HG03097 (cell line): ENCODE results near the gene DMRTB1.

Experiments
- ATAC-seq: cut with Tn5 transposase; IDR thresholded peaks from one replicate; pipeline ENCODE4 v1.9.1; 2021; ENCODE audit not compliant: unreplicated experiment, low FRiP score

The DMRTB1 gene

DNA sequence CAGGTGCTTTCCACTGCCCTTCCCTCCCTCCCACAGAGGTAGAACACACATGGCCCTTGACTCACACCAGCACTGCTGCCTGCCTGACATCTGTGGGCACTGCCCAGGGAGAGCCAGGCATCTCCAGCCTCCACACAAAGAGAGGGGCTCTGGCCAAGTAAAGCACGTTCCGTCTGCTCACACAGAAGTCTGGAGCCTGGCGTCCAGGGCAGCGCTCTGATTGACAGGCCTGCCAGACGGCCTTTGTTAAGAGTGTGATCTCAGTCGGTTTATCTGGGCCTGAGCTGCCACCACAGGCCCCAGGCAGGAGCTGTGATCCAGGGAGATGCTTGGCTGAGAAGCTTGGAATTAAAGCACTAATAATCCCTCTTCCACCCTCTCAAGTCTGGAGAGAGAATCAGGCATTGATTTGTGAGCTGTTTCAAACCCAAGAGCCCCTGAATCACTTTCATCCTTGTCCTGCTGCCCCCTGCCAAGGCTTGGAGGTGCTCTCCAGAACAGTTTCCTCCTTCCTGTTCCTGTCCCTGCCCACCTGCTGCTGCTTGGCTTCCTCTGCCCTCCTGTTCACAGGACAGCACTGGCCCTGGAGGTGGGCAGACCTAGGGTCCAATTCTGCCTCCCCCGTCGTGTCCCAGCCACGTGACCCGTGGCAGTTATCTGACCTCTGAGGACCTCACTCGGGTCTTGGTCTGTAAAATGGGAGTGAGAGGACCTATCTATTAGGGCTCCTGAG is 3.7 kb downstream of the DMRTB1 start:
- no peak for ATAC-seq

DNA sequence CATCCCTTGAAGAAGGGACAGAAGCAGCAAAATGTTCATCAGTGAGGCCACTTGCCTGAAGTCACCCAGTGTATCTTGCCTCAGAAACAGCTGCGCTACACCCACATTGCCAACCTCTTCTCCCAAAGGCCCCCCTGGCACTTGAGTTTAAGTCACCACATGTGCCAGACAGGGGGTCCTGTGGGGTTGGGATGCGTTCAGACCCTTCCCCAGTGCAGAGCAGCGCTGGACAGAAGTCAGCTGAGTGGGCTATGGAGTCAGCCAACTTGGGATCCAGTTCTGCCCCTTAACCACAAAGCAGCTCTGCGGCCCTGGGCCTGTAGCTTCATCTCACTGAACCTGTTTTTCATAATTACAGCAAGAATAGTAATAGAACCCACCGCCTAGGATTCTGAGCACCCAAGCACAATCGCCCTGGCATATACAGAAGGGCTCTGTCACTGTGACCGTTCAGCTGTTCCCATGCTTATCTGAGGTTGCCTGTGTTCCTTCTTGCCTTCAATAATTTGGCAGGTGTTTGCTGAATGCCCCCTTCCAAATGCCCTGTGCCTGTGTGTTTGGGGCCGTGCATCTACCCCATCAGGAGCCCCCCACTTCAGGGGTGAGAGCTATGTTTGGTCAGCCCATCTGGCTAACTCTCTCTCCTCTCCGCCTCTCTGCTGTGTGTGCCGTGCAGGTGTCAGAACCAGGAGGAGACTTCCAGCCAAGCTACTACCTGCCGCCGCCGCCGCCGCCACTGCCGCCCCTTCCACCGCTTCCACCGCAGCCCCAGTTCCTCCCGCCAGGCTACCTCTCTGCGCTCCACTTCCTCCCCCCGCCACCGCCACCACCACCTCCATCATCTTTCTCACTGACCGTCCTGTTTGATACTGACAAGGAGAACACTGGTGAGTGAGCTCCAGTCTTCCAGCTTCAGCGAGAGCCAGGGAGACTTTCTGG is 5.0 kb downstream of the DMRTB1 start:
- no peak for ATAC-seq

DNA sequence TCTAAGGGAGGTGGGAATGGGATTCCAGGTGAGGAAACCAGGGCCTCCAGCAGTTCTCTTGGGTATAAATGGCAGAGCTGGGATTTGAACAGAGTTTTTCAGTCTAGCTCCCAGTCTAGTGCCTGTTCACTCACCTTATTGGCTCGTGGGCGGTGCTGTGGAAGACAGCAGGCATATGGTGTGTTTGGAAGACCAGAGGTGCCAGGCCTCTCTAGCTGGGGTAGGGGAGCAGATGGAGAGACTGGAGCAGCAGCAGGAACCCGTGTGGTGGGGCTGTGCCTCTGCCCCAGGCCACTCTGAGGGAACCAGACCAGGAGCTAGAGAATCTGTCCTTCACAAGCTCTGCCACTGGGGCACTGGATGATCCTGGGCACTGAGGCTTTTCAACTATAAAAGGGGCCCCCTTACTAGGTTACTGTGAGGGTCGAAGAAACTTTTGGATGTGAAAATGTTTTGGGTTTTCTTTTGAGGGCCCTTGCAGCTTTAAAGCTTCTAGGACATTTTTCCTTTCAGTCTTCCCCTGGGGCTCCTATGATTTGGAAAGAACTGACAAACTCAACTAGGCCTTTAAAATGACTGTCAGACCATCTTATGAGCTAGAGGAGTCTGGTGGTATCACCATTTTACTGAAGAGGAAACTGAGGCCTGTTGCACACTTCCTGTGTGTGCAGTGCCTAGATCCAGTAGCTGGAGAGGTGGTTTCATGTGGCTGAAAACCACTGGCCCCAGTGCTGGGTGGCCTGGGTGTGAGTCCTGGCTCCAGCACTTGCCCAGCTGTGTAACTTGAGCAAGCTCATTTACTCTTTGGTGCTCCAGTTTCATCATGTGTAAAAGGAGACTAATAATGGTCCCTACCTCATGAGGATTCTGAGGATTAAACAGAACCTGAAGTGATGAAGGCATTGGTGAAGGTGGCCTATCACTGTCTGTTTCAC is 6.1 kb downstream of the DMRTB1 start:
- no peak for ATAC-seq

DNA sequence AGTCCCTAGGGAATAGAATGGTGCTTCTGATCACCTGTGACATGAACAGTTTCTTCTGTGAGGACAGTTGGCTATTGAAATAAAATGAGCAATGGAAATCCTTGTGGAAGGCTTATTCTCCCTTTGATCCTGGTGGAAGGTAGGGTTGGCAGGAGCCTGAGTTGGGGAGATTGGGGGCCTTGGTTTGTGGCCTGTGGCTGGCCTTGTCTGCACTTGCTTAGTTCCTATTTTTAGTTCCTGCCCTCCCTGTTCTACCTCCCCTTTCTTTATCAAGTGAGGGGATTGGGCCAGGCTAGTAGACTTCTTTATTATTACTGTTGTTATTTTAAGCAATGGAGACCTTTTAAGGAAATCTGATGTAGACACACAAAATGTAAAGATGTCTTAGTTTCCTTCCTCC is 8.2 kb downstream of the DMRTB1 start:
- ATAC-seq: no peak

DNA sequence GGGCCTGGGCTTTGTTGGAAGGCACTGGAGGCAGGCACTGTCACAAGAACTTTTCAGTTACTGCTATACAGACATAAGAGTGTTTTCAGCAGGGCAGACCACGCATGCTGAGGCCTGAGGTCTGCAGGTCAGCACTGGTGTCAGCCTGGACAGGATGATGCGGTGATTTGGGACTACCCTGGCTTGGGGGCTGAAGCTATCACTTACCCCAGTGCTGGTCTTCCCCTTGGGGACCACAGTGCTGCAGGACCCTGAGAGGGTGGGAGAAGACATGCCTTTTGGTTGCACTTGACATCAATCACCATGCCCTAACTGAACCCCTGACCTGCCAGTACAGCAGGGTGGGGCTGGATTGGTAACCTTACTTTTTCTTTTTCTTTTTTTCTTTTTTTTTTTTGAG is 9.2 kb downstream of the DMRTB1 start:
- ATAC-seq: no peak

DNA sequence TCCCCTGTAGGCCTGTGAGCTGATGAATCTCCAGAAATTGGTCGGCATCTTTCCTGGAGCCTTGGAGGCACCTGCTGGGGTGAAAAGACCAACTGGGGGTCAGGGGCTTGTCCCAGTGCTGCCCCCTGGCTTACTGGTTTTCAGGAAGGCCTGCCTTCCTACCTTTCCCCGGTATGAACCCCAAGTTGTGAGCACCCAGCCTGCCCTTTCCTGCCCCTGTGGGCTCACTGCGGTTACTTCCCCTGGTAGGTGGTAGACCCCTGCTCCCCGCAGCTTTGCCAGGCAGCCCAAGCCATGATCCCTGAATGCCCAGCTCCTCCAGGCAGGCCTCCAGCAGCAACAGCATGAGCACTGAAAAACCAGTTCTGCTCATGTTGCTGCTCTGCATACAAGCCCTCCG is 10.2 kb downstream of the DMRTB1 start:
- ATAC-seq: no peak

DNA sequence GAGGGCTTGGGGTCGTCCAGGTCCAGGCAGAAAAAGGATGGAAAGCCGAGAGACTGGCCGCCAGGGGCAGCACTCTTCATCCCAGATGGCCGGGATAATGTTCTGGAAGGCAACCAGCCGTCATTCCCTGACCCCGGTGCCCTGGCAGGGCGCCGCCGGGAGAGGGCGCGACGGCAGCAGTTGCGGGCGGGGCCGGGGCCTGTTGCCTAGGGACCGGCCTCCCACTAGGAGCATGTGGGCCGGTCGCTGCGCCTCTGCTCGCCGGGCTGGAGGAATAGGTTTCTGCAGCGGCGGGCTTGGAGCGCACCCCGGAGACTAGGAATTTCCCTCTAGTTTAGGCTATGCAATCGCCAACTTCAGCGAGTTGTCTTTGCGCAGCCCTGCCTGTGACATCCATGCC is 11.0 kb downstream of the DMRTB1 start:
- no peak for ATAC-seq

DNA sequence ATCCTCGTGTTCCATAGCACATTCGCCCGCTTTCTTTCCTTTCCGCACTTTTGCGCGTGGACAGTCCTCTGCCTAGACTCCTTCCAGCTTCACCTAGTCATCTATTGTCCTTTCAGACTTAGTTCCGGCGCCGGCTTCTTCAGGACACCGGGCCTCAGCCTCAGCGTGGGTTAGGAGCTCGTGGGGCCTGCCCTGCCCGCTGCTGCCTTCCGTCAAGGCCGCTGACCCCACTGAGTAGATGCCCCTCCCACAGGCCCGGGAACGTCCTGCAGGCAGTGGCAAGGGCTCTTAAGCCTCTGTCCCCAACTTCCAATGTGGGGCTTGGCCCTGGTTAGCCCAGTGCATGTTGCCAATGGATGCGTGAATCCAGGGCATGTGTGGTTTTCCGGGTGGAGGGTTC is 11.4 kb downstream of the DMRTB1 start:
- no peak for ATAC-seq

DNA sequence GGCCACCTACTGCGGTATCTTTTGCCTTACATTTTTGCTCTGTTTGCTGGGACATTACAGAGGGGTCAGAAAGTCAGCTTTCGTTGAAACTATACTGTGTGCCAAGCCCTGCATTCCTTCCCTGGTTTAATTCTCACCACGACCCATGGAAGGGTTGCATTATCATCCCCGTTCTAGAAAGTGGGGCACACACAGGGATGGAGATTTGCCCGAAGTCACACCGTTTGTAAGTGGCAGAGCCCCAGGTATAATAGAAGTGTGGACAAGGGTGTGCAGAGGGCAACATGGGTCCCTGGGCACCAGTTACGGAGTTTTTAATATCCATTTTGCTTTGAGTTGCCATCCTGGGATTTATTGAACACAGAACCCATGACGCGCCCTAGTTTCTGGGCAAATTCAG is 11.8 kb downstream of the DMRTB1 start:
- no peak for ATAC-seq

DNA sequence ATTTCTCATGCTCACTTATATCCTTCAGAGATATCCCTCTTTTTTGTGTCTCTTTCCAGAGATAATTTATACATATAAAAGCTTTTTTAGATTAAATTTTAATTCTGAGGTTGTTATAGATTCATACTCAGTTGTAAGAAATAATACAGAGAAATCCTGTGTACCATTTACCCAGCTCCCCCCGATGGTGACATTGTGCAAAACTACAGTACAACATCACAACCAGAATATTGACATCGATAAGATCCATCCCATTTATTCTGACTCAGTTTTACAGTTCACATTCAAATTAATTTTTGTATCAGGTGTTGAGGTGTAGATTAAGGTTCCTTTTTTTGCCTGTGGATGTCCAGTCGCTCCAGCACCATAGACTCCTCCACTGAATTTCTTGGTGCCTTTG is 14.3 kb downstream of the DMRTB1 start:
- ATAC-seq: no peak

DNA sequence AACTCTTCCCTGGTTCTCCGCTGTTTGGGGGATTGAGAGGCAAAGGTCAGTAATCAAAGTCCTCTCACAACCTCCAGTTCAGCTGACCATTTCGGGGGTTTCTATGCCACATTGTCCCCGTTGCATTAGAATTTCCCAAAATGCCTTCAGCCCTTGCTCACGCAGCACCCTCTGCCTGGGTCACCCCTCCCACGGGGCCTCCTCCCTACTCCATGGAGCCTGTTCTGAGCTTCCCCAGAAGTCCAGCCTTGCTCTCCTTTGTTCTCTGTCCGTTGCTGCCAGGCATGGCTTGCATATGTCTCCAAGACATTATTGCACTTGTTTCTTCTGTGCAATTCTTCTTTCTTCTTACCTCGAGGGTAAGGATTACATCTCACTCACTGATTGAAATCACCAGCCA is 16.5 kb downstream of the DMRTB1 start:
- ATAC-seq: no peak

DNA sequence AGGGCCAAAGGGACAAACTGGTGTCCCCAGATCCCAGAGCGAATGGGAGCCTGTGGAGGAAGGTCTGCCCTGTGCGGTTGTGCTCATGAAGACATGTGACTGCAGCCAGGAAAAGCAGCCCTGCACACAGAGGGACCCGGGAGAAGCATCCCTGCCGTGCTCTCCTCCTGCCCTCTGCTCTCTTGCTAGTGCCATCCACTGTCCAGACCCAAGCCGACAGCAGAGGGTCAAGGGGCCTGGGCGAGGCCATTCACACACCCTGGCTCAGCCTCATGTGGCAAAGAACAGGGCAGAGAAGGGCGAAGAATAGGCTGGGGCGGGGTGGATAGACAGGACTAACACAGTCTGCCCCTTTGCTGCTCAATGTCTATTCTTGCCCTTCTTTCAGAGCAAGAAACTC is 17.4 kb downstream of the DMRTB1 start:
- no peak for ATAC-seq

DNA sequence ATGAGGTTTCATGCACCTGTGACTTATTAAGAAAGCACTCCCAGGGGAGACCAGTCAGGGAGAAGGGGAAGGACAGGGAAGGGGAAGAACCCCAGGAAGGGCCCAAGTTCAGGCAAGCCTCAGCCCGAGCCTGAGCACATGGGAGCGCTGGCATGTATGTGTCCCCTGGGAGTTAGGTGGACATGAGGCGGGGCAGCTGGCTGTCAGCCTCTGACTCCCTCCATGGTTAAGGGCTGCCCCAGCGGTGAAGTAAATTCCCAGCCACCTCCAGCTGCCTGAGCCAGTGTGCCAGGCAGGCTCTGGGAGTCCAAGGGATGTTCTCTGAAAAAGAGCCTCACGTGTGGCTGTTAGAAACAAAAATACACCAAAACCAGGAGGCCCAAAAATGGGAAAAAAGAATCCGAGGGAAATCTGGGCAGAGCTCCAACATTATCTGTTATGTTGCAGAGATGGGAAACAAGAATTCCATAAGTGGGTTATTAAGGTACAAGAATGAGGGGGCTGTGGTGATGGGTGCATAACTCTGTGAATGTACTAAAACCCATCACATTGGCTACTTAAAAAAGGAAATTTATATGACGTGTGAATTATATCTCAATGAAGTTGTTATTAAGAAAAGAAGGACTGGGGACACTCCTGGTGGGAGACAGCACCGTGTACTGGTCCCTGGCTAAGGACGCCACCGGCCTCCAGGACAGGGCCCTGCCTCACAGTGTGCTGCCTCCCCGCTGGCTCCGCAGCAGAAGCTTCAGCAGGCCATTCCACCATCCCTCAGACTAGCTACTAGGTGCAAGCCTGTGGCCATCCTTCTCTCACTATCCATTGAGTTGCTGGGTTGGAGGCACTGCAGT is 18.7 kb downstream of the DMRTB1 start:
- ATAC-seq: no peak

DNA sequence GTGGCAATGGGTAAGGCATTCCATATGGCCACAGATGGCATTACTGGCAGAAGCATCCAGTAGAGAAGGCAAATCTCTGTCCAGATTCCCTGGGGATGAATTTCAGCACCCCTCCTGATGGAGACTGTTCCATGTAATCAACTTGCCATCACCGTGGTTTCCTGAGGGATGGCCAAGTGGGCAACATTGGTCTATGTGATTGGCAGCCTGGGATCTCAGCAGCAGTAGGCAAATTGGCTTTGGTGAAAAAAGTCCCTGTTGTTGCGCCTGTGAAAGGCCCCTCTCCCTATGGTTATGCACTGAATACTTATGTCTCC is 19.3 kb downstream of the DMRTB1 start:
- ATAC-seq: no peak

DNA sequence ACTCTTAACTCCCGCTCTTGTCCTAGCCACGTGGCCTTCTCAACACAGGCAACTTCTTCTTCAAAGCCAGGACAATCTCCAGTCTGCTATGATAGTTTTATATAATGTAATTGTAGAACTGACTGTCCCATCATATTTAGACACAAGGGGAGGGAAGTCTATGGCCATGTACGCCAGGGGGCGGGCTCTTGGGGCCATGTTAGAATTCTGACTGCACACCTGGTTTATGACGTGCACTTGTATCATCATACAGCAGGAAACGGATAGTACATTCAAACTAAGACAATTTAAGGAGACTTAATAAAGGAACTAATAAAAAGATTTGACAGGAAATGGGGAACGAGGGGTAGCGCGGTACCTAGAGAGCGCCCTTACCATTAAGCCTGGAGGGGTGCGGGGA is 21.5 kb downstream of the DMRTB1 start:
- no peak for ATAC-seq

DNA sequence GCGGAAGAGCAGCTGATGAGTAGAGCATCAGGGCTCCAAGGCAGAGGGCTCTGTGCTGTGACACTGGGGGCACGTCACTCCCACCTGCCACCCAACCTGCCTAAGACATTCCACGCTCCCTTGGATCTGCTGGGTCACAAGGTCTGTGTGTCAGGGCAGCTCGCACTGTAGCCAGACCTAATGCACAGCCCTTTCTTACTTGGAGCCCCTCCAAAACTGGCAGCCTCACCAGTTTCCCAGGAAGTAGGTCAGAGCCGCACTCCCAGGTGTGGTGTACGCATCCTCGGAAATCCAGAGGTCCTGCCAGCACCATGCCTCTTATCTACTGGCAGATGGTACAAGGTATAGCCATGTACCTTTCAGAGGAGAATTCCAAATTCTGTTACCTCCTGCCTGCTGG is 22.3 kb downstream of the DMRTB1 start:
- no peak for ATAC-seq

DNA sequence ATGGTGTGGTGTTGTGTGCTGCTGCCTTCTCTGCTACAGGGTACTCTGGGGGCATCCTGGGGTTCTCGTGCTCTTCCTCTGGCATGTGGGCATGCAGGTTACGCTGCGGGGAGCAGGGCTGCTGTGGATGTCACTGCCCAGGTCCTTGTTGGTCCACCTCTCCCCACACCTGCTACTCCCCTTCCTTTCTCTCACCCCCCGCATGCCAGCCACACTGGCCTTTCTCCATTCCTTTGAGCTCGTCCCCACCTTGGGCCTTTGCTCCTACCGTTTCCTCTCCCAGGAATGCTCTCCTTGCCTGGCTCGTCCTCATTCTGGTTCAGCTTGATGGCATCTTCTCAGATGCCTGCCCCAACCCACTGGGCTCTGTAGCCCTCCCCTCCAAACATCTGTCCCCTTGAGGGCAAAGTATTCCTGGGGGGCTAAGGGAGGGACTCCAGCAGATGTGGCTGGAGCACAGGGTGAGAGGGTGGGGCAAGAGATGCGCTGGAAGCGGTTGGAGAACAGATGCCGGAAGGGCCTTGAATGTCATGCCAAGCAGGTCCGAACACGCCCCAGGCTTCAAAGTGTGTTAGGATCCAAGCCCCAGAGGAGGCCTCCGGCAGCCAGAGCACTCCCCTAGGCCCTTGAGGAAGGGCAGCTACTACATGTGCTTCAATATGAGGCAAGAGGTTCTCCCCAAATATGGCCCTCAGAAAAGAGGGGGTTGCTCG is 23.4 kb downstream of the DMRTB1 start:
- ATAC-seq: no peak

DNA sequence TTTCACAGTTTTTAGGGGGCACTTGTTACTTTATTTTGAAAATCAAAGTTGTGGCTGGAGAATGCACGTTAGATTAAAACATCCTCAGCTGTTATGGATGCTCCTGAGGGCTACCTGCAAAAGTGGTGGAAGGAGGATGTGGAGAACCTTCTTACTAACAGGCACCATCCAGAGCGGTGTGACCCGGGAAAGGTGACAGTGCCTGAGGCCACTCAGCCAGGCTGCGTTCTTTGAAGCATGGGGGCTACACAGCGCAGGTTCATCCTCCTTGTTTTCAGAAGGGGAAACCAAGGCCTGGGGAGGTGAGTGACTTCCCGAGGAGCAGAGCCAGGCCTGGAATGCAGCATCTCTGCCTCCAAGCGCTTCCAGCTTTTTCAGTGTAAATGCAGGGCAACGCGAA is 24.0 kb downstream of the DMRTB1 start:
- ATAC-seq: no peak

DNA sequence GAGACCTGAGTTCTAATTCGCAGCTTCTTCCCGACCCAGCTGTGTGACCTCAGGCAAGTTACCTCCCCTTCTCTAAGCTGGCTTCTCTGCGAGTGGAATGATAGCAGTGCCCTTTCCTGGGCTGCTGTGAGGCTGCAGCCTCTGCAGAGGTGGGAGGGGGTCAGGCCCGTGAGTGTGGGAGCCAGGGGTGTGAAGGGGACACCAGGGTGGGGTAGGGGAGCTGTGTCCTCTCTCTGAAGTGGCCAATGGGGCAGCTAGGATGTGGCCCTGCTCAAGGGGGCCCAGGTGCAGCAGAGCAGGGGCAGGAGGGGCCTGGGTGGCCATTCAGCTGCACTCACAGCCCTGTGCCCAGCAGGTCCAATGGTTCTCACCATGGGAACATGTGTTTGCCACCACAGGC is 24.5 kb downstream of the DMRTB1 start:
- no peak for ATAC-seq
